Vagina (tissue), 2 donors: Measurements from ENCODE around the gene FAM9C. TPM values are rescaled to one million over a fixed set of nuclear protein-coding genes. Genes with fewer than 3 reads are reported as not detected.
"Not testable (repeated sequence)": the region's sequence is repeated elsewhere in the genome, so short reads cannot be mapped to it uniquely, and the experiment has no call there.

Experiments used
- DNase-seq, 2 donors: peaks; one replicate each; pipeline ENCODE4 v3.0.0-alpha.2; 2017; ENCODE audit errors: extremely low spot score in 2 of 2
- H3K27ac ChIP-seq: fragments of 200-600 bp; sonication (generic); one replicate; pipeline ENCODE4 v1.5.1; 2019
- H3K27me3 ChIP-seq: fragments of 200-600 bp; sonication (generic); one replicate; pipeline ENCODE4 v1.5.1; 2019
- H3K36me3 ChIP-seq, 2 donors: fragments of 200-600 bp; sonication (generic); one replicate each; pipeline ENCODE4 v1.5.1; 2017 to 2019
- H3K4me1 ChIP-seq: fragments of 200-600 bp; sonication (generic); one replicate; pipeline ENCODE4 v1.5.1; 2019
- H3K4me3 ChIP-seq, 2 donors: fragments of 200-600 bp; sonication (generic); 1 replicate in 1 of 2; 2 replicates in 1 of 2; pipeline ENCODE4 v1.5.1; 2016 to 2019
- H3K9me3 ChIP-seq: fragments of 200-600 bp; sonication (generic); one replicate; pipeline ENCODE4 v1.5.1; 2019
- POLR2A ChIP-seq, 2 donors: fragments of 450-650 bp; IDR thresholded peaks; one replicate each; pipeline ENCODE4 v1.6.1; 2017; ENCODE audit warnings: antibody characterized with exemption in 2 of 2, mild to moderate bottlenecking in 2 of 2, moderate library complexity in 2 of 2
- POLR2AphosphoS5 ChIP-seq, 2 donors: sonication (generic); formaldehyde crosslinking; IDR thresholded peaks; one replicate each; pipeline ENCODE4 v1.9.0; 2017; ENCODE audit warnings: antibody characterized with exemption in 2 of 2, mild to moderate bottlenecking in 2 of 2, low read depth in 1 of 2; ENCODE audit not compliant: insufficient read depth in 1 of 2
- intact Hi-C: fragments of 100-400 bp; cut with DNase I; formaldehyde crosslinking; loops from one replicate; pipeline ENCODE4 v1.15.1; 2023
- total RNA-seq: library from RNA; depleted of rRNA; stranded (reverse); fragments of >200 nt; gene quantifications from one replicate; pipeline ENCODE4 v1.2.3, GENCODE V29; 2016
- TF ChIP-seq, protein P1 (sequence below), 3 experiments: fragments of 450-650 bp in 2 of 3; fragments of 200-600 bp in 1 of 3; sonication (generic) in 1 of 3; IDR thresholded peaks; one replicate each; pipeline ENCODE4 v1.5.1; 2017 to 2019; ENCODE audit warnings: antibody characterized with exemption in 3 of 3, mild to moderate bottlenecking in 2 of 3, moderate library complexity in 2 of 3

FAM9C gene
- total RNA-seq, 1 donor from 2014 or later = not detected

DNA sequence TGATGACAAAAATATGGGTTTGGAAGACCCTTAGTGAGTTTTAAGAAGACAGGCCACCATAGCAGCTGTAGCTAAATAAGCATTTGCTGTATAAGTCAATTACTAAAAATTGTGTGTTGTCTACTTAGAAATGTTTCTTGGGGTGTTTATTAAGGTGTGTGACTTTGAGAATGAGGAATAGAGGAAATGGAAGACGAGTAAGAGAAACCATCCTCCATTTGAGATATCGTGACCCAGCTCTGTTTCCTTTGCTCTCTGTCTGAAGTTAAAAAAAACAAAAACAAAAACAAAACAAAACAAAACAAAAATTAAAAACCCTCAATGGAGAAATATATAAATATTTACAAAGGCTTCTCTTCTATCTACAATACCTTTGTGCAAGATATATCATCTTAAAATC, 41.7 kb upstream of the FAM9C start:
- Histone ChIP-seq H3K4me1 (peaks cover 5% of the 10 kb centered on the region), H3K27me3 (no peaks in the 10 kb centered on the region), H3K9me3 (no peaks in the 10 kb centered on the region), H3K27ac (no peak overlapping the region), H3K36me3 (no peaks in the 10 kb centered on the region), H3K4me3 (no peak overlapping the region)
- intact Hi-C loops = no loop called here
- TF ChIP-seq POLR2AphosphoS5 (IDR thresholded peaks at IDR 0.05; ENCODE audit: insufficient read depth in 1 of 2, low read depth in 1 of 2) (no peak), POLR2A (IDR thresholded peaks at IDR 0.05) (no peak)
- TF ChIP-seq, protein P1, sequence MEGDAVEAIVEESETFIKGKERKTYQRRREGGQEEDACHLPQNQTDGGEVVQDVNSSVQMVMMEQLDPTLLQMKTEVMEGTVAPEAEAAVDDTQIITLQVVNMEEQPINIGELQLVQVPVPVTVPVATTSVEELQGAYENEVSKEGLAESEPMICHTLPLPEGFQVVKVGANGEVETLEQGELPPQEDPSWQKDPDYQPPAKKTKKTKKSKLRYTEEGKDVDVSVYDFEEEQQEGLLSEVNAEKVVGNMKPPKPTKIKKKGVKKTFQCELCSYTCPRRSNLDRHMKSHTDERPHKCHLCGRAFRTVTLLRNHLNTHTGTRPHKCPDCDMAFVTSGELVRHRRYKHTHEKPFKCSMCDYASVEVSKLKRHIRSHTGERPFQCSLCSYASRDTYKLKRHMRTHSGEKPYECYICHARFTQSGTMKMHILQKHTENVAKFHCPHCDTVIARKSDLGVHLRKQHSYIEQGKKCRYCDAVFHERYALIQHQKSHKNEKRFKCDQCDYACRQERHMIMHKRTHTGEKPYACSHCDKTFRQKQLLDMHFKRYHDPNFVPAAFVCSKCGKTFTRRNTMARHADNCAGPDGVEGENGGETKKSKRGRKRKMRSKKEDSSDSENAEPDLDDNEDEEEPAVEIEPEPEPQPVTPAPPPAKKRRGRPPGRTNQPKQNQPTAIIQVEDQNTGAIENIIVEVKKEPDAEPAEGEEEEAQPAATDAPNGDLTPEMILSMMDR (IDR thresholded peaks at IDR 0.05) = no peak
- DNase-seq = no peak

DNA sequence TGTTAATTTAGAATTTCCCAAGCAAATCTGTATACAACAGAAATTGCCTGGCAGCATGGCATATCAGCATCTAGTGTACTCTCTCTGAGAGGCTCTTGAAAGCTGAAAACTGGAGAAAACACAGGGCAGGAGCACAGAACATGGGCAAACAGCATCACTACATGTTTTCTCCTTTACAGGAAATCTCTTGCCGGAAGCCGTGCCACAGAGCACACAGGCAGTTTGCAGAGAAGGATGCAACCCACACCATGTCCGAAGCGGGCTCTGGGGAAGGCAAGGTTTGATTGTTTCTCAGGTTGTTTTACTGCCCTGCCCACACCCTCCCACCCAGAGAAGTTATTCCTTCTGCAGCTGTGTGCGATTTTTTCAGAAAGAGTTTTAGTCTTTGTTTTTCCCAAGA, 41.1 kb upstream of the FAM9C start:
- peaks cover 5% of the 10 kb centered on the region for H3K4me1 ChIP-seq
- DNase-seq = no peak
- H3K27me3 ChIP-seq = no peaks in the 10 kb centered on the region
- H3K27ac ChIP-seq = no peak overlapping the region
- H3K4me3 ChIP-seq = no peak overlapping the region
- TF ChIP-seq POLR2A (IDR thresholded peaks at IDR 0.05) = no peak
- TF ChIP-seq, protein P1 (IDR thresholded peaks at IDR 0.05) = no peak
- TF ChIP-seq POLR2AphosphoS5 (IDR thresholded peaks at IDR 0.05; ENCODE audit: insufficient read depth in 1 of 2, low read depth in 1 of 2) = no peak
- H3K9me3 ChIP-seq = no peaks in the 10 kb centered on the region
- intact Hi-C loops = no loop called here
- no peaks in the 10 kb centered on the region for H3K36me3 ChIP-seq

DNA sequence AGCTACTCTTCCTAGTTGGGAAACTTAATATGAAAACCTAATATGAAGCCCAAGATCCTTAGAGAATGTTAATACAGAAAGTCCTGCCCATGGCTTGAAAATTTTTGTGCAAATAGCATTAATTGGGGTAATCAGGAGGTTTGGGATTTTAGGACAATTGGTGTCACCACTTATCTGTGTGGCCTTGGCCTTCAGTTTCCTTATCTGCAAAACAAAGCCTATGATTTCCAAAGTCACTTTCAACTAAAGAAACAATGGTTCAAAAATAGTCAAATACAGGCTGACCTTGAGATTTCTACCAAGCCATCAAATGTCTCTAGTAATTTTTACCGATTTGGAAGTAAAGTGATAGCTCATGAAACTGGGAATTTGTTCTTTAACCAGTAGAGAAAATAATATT, 40.2 kb upstream of the FAM9C start:
- DNase-seq = no peak
- intact Hi-C loops = no loop called here
- H3K9me3 ChIP-seq = no peaks in the 10 kb centered on the region
- H3K27me3 ChIP-seq = no peaks in the 10 kb centered on the region
- no peak overlapping the region for H3K27ac ChIP-seq
- H3K36me3 ChIP-seq = no peaks in the 10 kb centered on the region
- H3K4me3 ChIP-seq = no peak overlapping the region
- TF ChIP-seq POLR2AphosphoS5 (IDR thresholded peaks at IDR 0.05; ENCODE audit: insufficient read depth in 1 of 2, low read depth in 1 of 2) = no peak
- no peak for TF ChIP-seq POLR2A (IDR thresholded peaks at IDR 0.05)
- TF ChIP-seq, protein P1 (IDR thresholded peaks at IDR 0.05) = no peak
- peaks cover 7% of the 10 kb centered on the region for H3K4me1 ChIP-seq

DNA sequence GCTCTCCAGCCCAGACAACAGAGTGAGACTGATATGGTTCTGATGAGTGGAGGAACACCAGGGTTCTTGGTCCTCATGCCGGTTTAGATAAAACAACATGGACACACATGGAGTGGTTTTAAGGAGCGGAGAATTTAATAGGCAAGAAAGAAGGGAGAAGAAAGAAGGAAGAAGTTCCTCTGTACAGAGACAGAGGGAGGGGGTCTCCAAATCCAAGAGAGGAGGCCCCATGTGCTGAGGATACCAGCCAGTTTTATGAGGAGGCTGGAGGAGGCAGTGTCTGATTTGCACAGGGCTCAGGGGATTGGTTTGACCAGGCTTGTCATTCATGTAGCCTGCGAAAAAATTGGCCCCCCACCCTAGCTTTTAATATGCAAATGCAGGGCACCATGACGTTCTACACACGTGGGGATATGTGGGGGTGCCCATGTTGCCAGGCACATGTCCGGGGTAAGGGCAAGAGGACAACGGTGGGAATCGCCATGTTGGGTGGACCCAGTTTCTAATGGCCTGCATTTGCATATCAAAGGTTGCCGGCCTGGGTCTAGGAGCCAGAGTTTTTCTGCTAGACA, 39.4 kb upstream of the FAM9C start:
- H3K36me3 ChIP-seq, H3K27me3 ChIP-seq, H3K27ac ChIP-seq, H3K9me3 ChIP-seq, DNase-seq, intact Hi-C loops, H3K4me3 ChIP-seq: not testable (repeated sequence)
- H3K4me1 ChIP-seq = peaks cover 12% of the 10 kb centered on the region

DNA sequence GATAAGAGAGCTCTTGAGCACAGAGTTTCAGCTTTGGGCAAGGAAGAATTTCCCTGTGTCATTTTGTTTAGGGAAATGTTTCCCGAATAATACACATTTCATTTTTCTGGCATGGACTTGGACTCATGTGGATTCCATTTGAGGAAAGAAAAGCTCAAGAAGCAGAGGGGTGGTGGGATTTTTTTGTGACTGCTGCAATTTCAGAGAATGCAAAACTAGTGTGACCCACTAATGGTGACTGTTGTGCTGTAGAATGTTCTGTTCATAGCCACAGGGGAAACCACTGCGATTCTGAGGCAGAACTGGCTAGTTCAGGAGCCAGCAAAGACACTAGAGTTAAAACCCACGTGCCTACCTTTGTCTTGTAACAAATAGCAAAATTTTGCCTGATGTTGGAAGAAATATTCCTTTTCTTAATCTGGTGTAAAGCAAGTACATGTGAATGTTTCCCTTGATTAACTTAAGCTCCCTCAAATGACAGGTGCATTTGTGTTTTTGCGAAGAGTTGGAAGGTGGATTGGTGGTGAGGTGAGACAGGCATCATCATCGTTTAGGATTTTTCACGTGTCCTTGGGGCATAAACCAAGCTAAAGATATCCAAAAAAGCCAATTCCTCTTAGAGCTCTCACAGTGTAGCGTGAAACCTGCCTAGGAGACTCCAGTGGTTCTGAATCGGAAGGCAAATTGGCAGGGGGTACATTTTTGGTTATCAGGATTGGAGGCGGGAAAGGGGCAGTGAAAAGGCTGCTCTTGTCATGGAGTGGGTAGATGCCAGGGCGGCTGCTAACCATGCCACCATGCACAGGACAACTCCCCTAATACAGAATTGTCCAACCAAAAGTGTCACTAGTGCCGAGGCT, 38.0 kb upstream of the FAM9C start:
- no peak overlapping the region for H3K27ac ChIP-seq
- DNase-seq = no peak
- H3K36me3 ChIP-seq = no peaks in the 10 kb centered on the region

More for the DNA sequence above, 38.0 kb upstream of the FAM9C start:
- no peak overlapping the region for H3K4me3 ChIP-seq
- H3K4me1 ChIP-seq = peaks cover 12% of the 10 kb centered on the region
- H3K27me3 ChIP-seq = no peaks in the 10 kb centered on the region
- H3K9me3 ChIP-seq = no peaks in the 10 kb centered on the region
- intact Hi-C loops = no loop called here
- TF ChIP-seq POLR2AphosphoS5 (IDR thresholded peaks at IDR 0.05; ENCODE audit: insufficient read depth in 1 of 2, low read depth in 1 of 2) (no peak), POLR2A (IDR thresholded peaks at IDR 0.05) (no peak)
- TF ChIP-seq, protein P1 (IDR thresholded peaks at IDR 0.05) = no peak
